NB4 (cell line): ENCODE data around the gene RBM19.

Source experiments
- DNase-seq: peaks from one replicate; pipeline ENCODE4 v3.0.0; 2010; ENCODE audit warnings: low read depth
- H3K4me3 ChIP-seq: one replicate; pipeline ENCODE4 v1.5.1; 2011; ENCODE audit warnings: mild to moderate bottlenecking, low read depth, low read length, moderate library complexity
- CTCF ChIP-seq: IDR thresholded peaks from one replicate; pipeline ENCODE4 v1.5.1; 2012; ENCODE audit warnings: low read depth, low read length
- MAX ChIP-seq: IDR thresholded peaks from 2 replicates; pipeline ENCODE4 v1.6.1; 2011; ENCODE audit warnings: low read depth, low read length
- MYC ChIP-seq: IDR thresholded peaks from 2 replicates; pipeline ENCODE4 v1.6.1; 2011; ENCODE audit warnings: low read depth, low read length
- POLR2A ChIP-seq: IDR thresholded peaks from 2 replicates; pipeline ENCODE4 v1.6.1; 2011; ENCODE audit warnings: mild to moderate bottlenecking; ENCODE audit not compliant: insufficient read length; ENCODE audit errors: extremely low read depth

The RBM19 gene

GRCh38 chr12:113876160-113876559 is 90.0 kb downstream of the RBM19 start:
- H3K4me3 ChIP-seq = no peak overlapping the region
- DNase-seq = no peak
- TF ChIP-seq POLR2A = no peak
- TF ChIP-seq MYC = no peak
- TF ChIP-seq MAX = no peak
- no peak for TF ChIP-seq CTCF

GRCh38 chr12:113875691-113876090 is 90.4 kb downstream of the RBM19 start:
- DNase-seq = no peak
- TF ChIP-seq MYC (no peak), POLR2A (no peak)
- no peak overlapping the region for H3K4me3 ChIP-seq

GRCh38 chr12:113874999-113875561 is 91.0 kb downstream of the RBM19 start:
- no peak for TF ChIP-seq CTCF
- TF ChIP-seq MAX = no peak
- no peak for TF ChIP-seq MYC
- TF ChIP-seq POLR2A = no peak
- DNase-seq = no peak

GRCh38 chr12:113874326-113874725 is 91.8 kb downstream of the RBM19 start:
- DNase-seq = no peak
- TF ChIP-seq MYC (no peak), MAX (no peak), POLR2A (no peak), CTCF (no peak)
- no peak overlapping the region for H3K4me3 ChIP-seq

More at GRCh38 chr12:113874999-113875561, 91.0 kb downstream of the RBM19 start:
- no peak overlapping the region for H3K4me3 ChIP-seq

GRCh38 chr12:113873740-113874139 is 92.4 kb downstream of the RBM19 start:
- H3K4me3 ChIP-seq = no peak overlapping the region
- TF ChIP-seq MYC = no peak
- no peak for TF ChIP-seq POLR2A
- no peak for TF ChIP-seq CTCF
- no peak for TF ChIP-seq MAX
- no peak for DNase-seq

- H3K4me3 ChIP-seq = no peak overlapping the region
- no peak for DNase-seq
- no peak for TF ChIP-seq POLR2A
- no peak for TF ChIP-seq MYC
- no peak for TF ChIP-seq CTCF
- TF ChIP-seq MAX = no peak
These were observed 95.2 kb downstream of the RBM19 start for GRCh38 chr12:113870890-113871289.
